IMR-90 (cell line): ENCODE data around the gene IGF1R. TPM values are rescaled to one million over a fixed set of nuclear protein-coding genes. Genes with fewer than 3 reads are reported as not detected.

ENCODE experiments used
- ATAC-seq: fragments of 200-7000 bp; cut with Tn5 transposase; 2 replicates; pipeline ENCODE4 v1.9.1; 2020; ENCODE audit warnings: low read depth, mild to moderate bottlenecking, moderate library complexity
- BruUV-seq: library from RNA; stranded (reverse); fragments of 400-500 nt; replicated peaks from 2 replicates; lab custom pipeline; 2021; lab: Mats Ljungman, UMichigan
- CTCF ChIA-PET: fragments of 300-600 bp; formaldehyde crosslinking; extraction: SDS; loops from one replicate; lab custom pipeline; 2021; ENCODE audit warnings: antibody characterized with exemption; lab: Yijun Ruan, JAX
- POLR2A ChIA-PET: fragments of 300-600 bp; sonication (Branson Sonifier 250); formaldehyde crosslinking; loops from one replicate; lab custom pipeline; 2022; ENCODE audit warnings: antibody characterized with exemption; ENCODE audit not compliant: unreplicated experiment; lab: Charles Lee
- DNase-seq: peaks from one replicate; pipeline ENCODE4 v3.0.0; 2013
- H2AFZ ChIP-seq: replicated peaks from 2 replicates; pipeline ENCODE3; 2013; ENCODE audit warnings: low read length, mild to moderate bottlenecking; ENCODE audit not compliant: poor library complexity
- H2AK5ac ChIP-seq: 2 replicates; pipeline ENCODE4 v1.6.1; 2013; ENCODE audit warnings: low read depth, low read length, inconsistent platforms
- H2AK9ac ChIP-seq: replicated peaks from 2 replicates; pipeline ENCODE3; 2013; ENCODE audit warnings: mild to moderate bottlenecking, low read depth, low read length, moderate library complexity; ENCODE audit not compliant: poor library complexity
- H2BK120ac ChIP-seq: 2 replicates; pipeline ENCODE4 v1.6.1; 2013; ENCODE audit warnings: low read depth, low read length, inconsistent platforms
- H2BK15ac ChIP-seq: 3 replicates; pipeline ENCODE4 v1.6.1; 2013; ENCODE audit warnings: low read depth, low read length, inconsistent platforms
- H2BK20ac ChIP-seq: 2 replicates; pipeline ENCODE4 v1.6.1; 2013; ENCODE audit warnings: low read depth, mild to moderate bottlenecking, inconsistent platforms, low read length, moderate library complexity
- H2BK5ac ChIP-seq: 2 replicates; pipeline ENCODE4 v1.6.1; 2013; ENCODE audit warnings: mild to moderate bottlenecking, low read depth, low read length, inconsistent platforms; ENCODE audit not compliant: poor library complexity, severe bottlenecking
- H3K14ac ChIP-seq: replicated peaks from 2 replicates; pipeline ENCODE4 v1.6.1; 2013; ENCODE audit warnings: low read depth, low read length, inconsistent platforms
- H3K18ac ChIP-seq: 2 replicates; pipeline ENCODE4 v1.6.1; 2013; ENCODE audit warnings: low read depth, low read length, control low read depth
- H3K23ac ChIP-seq: 2 replicates; pipeline ENCODE4 v1.6.1; 2013; ENCODE audit warnings: low read depth, low read length, inconsistent platforms
- H3K27ac ChIP-seq: 2 replicates; pipeline ENCODE4 v1.5.1; 2013; ENCODE audit warnings: mild to moderate bottlenecking, control low read depth, low read length; ENCODE audit not compliant: insufficient read depth
- H3K27me3 ChIP-seq: 2 replicates; pipeline ENCODE4 v1.6.1; 2013; ENCODE audit warnings: low read length; ENCODE audit not compliant: control insufficient read depth, insufficient read depth
- H3K36me3 ChIP-seq: 2 replicates; pipeline ENCODE4 v1.6.1; 2013; ENCODE audit warnings: low read length, mixed read lengths; ENCODE audit not compliant: control insufficient read depth, insufficient read depth
- H3K4ac ChIP-seq: 2 replicates; pipeline ENCODE4 v1.6.1; 2013; ENCODE audit warnings: low read depth, low read length, inconsistent platforms
- H3K4me1 ChIP-seq: 2 replicates; pipeline ENCODE4 v1.6.1; 2013; ENCODE audit warnings: low read length, mixed read lengths; ENCODE audit not compliant: control insufficient read depth, insufficient read depth
- H3K4me2 ChIP-seq: 2 replicates; pipeline ENCODE4 v1.6.1; 2013; ENCODE audit warnings: low read depth, mild to moderate bottlenecking, control low read depth, low read length, moderate library complexity
- H3K4me3 ChIP-seq: 2 replicates; pipeline ENCODE4 v1.5.1; 2013; ENCODE audit warnings: low read depth, mild to moderate bottlenecking, control low read depth, low read length, moderate library complexity; ENCODE audit not compliant: insufficient read depth
- H3K56ac ChIP-seq: 2 replicates; pipeline ENCODE4 v1.6.1; 2013; ENCODE audit warnings: low read length, inconsistent platforms; ENCODE audit not compliant: insufficient read depth; ENCODE audit errors: extremely low read depth
- H3K79me1 ChIP-seq, 2 experiments: 2 replicates each; pipeline ENCODE4 v1.6.1; 2013; ENCODE audit warnings: low read length in 2 of 2, inconsistent platforms in 1 of 2, low read depth in 1 of 2
- H3K9ac ChIP-seq: 2 replicates; pipeline ENCODE4 v1.6.1; 2013; ENCODE audit warnings: low read depth, low read length, control low read depth
- H3K9me1 ChIP-seq: 2 replicates; pipeline ENCODE4 v1.6.1; 2013; ENCODE audit warnings: low read length, inconsistent platforms; ENCODE audit not compliant: insufficient read depth
- H3K9me3 ChIP-seq: 2 replicates; pipeline ENCODE4 v1.6.1; 2013; ENCODE audit warnings: low read length; ENCODE audit not compliant: control insufficient read depth, insufficient read depth
- H4K20me1 ChIP-seq: 2 replicates; pipeline ENCODE4 v1.6.1; 2013; ENCODE audit warnings: low read length, inconsistent platforms; ENCODE audit not compliant: insufficient read depth
- H4K5ac ChIP-seq: 2 replicates; pipeline ENCODE4 v1.6.1; 2013; ENCODE audit warnings: mild to moderate bottlenecking, low read depth, low read length, control low read depth
- H4K8ac ChIP-seq, 2 experiments: 2 replicates each; pipeline ENCODE4 v1.6.1; 2013; ENCODE audit warnings: low read depth in 2 of 2, low read length in 2 of 2, control low read depth in 1 of 2, inconsistent platforms in 1 of 2
- H4K91ac ChIP-seq: 2 replicates; pipeline ENCODE4 v1.6.1; 2013; ENCODE audit warnings: low read depth, low read length, inconsistent platforms; ENCODE audit not compliant: insufficient read depth
- BHLHE40 ChIP-seq: fragments of 150-350 bp; IDR thresholded peaks from 2 replicates; pipeline ENCODE4 v1.6.1; 2016; ENCODE audit warnings: mild to moderate bottlenecking, low read depth, low read length
- CEBPB ChIP-seq: IDR thresholded peaks from 2 replicates; pipeline ENCODE4 v1.6.1; 2012; ENCODE audit warnings: low read depth, low read length, improper control_type of control experiment
- CHD1 ChIP-seq: IDR thresholded peaks from 2 replicates; pipeline ENCODE4 v1.6.1; 2012; ENCODE audit warnings: low read depth, low read length, improper control_type of control experiment
- FOS ChIP-seq: fragments of 150-350 bp; IDR thresholded peaks from 2 replicates; pipeline ENCODE4 v1.6.1; 2016; ENCODE audit warnings: low read depth, low read length
- MAFK ChIP-seq: IDR thresholded peaks from 2 replicates; pipeline ENCODE4 v1.6.1; 2012; ENCODE audit warnings: low read depth, low read length, improper control_type of control experiment
- MAZ ChIP-seq: IDR thresholded peaks from 2 replicates; pipeline ENCODE4 v1.6.1; 2012; ENCODE audit warnings: low read depth, mild to moderate bottlenecking, low read length, improper control_type of control experiment, moderate library complexity, borderline replicate concordance
- MXI1 ChIP-seq: IDR thresholded peaks from 2 replicates; pipeline ENCODE4 v1.6.1; 2012; ENCODE audit warnings: low read depth, mild to moderate bottlenecking, low read length, moderate library complexity, borderline replicate concordance
- NFE2L2 ChIP-seq: fragments of 150-350 bp; IDR thresholded peaks from 2 replicates; pipeline ENCODE4 v1.6.1; 2016; ENCODE audit warnings: low read depth, mild to moderate bottlenecking, low read length
- POLR2A ChIP-seq: IDR thresholded peaks from 2 replicates; pipeline ENCODE4 v1.6.1; 2012; ENCODE audit warnings: mild to moderate bottlenecking, low read depth, low read length
- RAD21 ChIP-seq: IDR thresholded peaks from 2 replicates; pipeline ENCODE4 v1.6.1; 2012; ENCODE audit warnings: low read length, improper control_type of control experiment
- RCOR1 ChIP-seq: IDR thresholded peaks from 2 replicates; pipeline ENCODE4 v1.6.1; 2012; ENCODE audit warnings: mild to moderate bottlenecking, low read length, improper control_type of control experiment; ENCODE audit not compliant: insufficient replicate concordance
- RFX5 ChIP-seq: IDR thresholded peaks from 2 replicates; pipeline ENCODE4 v1.8.0; 2012; ENCODE audit warnings: low read depth, mild to moderate bottlenecking, low read length, moderate library complexity
- SMC3 ChIP-seq: fragments of 150-350 bp; IDR thresholded peaks from 2 replicates; pipeline ENCODE4 v1.6.1; 2016; ENCODE audit warnings: low read depth, mild to moderate bottlenecking, antibody characterized with exemption, low read length, moderate library complexity
- WGBS, 2 experiments: methylation state at CpG; one replicate each; pipeline versions ENCODE4 v1.1.5 to v1.1.7; 2013; ENCODE audit warnings: missing lambda C conversion rate in 2 of 2; ENCODE audit not compliant: insufficient read length in 1 of 2; ENCODE audit errors: extremely low coverage in 2 of 2; 5-methylcytosine and 5-hydroxymethylcytosine counted together
- dilution Hi-C: fragments of 300-500 bp; cut with HindIII; formaldehyde crosslinking; loops from one replicate; pipeline ENCODE4 v1.14.3; 2018; ENCODE audit warnings: low sequenced_read_pairs; ENCODE audit not compliant: unreplicated experiment
- in situ Hi-C: fragments of 300-500 bp; cut with MboI; formaldehyde crosslinking; loops from 3 replicates; pipeline ENCODE4 v1.14.3; 2019; ENCODE audit warnings: low sequenced_read_pairs, inconsistent platforms, mixed read lengths
- intact Hi-C: fragments of 100-400 bp; cut with micrococcal nuclease; formaldehyde crosslinking; loops from 2 replicates; pipeline ENCODE4 v1.10.0; 2022
- polyA plus RNA-seq, 3 experiments: library from polyadenylated mRNA; depleted of rRNA; stranded (reverse); fragments of >200 nt; gene quantifications; 2 replicates each; pipeline ENCODE4 v1.2.3, GENCODE V29; 2012; ENCODE audit warnings: low replicate concordance in 1 of 3
- total RNA-seq: library from RNA; depleted of rRNA; stranded (reverse); fragments of >200 nt; gene quantifications from 2 replicates; pipeline ENCODE4 v1.2.3, GENCODE V29; 2012
- TF ChIP-seq, protein P1 (sequence below): fragments of 150-350 bp; IDR thresholded peaks from 2 replicates; pipeline ENCODE4 v1.6.1; 2017; ENCODE audit warnings: mild to moderate bottlenecking, antibody characterized with exemption, low read length, low read depth
- TF ChIP-seq, protein P2 (sequence below): fragments of 150-350 bp; IDR thresholded peaks from 2 replicates; pipeline ENCODE4 v1.6.1; 2016; ENCODE audit warnings: low read depth, mild to moderate bottlenecking, low read length, moderate library complexity, borderline replicate concordance
- TF ChIP-seq, protein P3 (sequence below): conservative IDR thresholded peaks from 2 replicates; pipeline ENCODE4 v1.5.1; 2012; ENCODE audit warnings: mild to moderate bottlenecking, low read depth, low read length, improper control_type of control experiment

The IGF1R gene
- total and polyA plus RNA-seq, 2 of the 4 experiments (the other 2 are of a cell fraction): 24.0 to 24.9 TPM

DNA sequence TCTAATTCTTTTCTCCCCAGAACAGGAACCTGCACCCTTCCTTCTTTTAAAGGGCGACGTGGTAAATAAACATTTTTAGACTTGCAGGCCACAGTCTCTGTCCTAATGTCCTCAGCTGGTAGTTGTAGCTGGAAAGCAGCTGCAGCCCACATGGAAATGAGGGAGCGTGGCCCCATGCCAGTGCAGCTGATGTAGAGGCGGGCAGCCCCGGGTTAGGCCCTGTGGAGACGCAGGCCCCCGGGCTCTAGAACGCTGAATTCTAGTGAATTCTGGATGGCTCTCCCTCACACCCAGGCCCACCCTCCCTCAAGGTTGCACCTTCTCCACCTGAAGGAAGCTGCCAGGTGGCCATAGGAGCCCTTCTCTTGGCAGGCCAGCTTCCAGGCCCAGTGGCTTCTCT, 307.0 kb downstream of the IGF1R start:
- Histone ChIP-seq H3K56ac (no peak overlapping the region), H3K79me1 (peaks cover 17 to 54% of the 10 kb centered on the region in 2 experiments), H4K8ac (peak overlapping the region in 1 of 2 experiments; percentile 60; a peak in 2 of 4 replicates), H3K27ac (no peak overlapping the region), H4K20me1 (no peaks in the 10 kb centered on the region), H4K5ac (no peak overlapping the region), H3K18ac (no peak overlapping the region; the same call in 1 of the 2 replicates), H2AFZ (no peak overlapping the region), H2BK5ac (no peak overlapping the region), H3K4me2 (no peak overlapping the region), H3K4me3 (no peak overlapping the region), H3K36me3 (peaks cover 66% of the 10 kb centered on the region), H3K9me1 (peaks cover 23% of the 10 kb centered on the region), H3K4me1 (peaks cover 28% of the 10 kb centered on the region), H2BK120ac (peak overlapping the region; percentile 21; the same call in 1 of the 2 replicates), H3K9me3 (no peaks in the 10 kb centered on the region), H4K91ac (peak overlapping the region; percentile 85), H2BK15ac (no peak overlapping the region), H2BK20ac (no peak overlapping the region), H3K9ac (no peak overlapping the region), H2AK5ac (no peak overlapping the region), H3K4ac (peak overlapping the region; percentile 78), H3K23ac (no peak overlapping the region), H3K14ac (peak overlapping the region; percentile 48; the same call in 1 of the 2 replicates), H3K27me3 (no peaks in the 10 kb centered on the region), H2AK9ac (no peak overlapping the region)
- no peak for DNase-seq
- POLR2A ChIA-PET: no interaction called here
- CTCF ChIA-PET: no interaction called here
- TF ChIP-seq BHLHE40: no peak
- no peak for TF ChIP-seq POLR2A
- TF ChIP-seq, protein P1, sequence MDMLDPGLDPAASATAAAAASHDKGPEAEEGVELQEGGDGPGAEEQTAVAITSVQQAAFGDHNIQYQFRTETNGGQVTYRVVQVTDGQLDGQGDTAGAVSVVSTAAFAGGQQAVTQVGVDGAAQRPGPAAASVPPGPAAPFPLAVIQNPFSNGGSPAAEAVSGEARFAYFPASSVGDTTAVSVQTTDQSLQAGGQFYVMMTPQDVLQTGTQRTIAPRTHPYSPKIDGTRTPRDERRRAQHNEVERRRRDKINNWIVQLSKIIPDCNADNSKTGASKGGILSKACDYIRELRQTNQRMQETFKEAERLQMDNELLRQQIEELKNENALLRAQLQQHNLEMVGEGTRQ: no peak
- no peak for TF ChIP-seq NFE2L2
- TF ChIP-seq, protein P2, sequence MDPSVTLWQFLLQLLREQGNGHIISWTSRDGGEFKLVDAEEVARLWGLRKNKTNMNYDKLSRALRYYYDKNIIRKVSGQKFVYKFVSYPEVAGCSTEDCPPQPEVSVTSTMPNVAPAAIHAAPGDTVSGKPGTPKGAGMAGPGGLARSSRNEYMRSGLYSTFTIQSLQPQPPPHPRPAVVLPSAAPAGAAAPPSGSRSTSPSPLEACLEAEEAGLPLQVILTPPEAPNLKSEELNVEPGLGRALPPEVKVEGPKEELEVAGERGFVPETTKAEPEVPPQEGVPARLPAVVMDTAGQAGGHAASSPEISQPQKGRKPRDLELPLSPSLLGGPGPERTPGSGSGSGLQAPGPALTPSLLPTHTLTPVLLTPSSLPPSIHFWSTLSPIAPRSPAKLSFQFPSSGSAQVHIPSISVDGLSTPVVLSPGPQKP: no peak
- TF ChIP-seq RCOR1: no peak
- TF ChIP-seq CEBPB: no peak
- no peak for TF ChIP-seq MAFK
- TF ChIP-seq RFX5: no peak
- no peak for TF ChIP-seq MXI1
- TF ChIP-seq SMC3: no peak
- TF ChIP-seq, protein P3, sequence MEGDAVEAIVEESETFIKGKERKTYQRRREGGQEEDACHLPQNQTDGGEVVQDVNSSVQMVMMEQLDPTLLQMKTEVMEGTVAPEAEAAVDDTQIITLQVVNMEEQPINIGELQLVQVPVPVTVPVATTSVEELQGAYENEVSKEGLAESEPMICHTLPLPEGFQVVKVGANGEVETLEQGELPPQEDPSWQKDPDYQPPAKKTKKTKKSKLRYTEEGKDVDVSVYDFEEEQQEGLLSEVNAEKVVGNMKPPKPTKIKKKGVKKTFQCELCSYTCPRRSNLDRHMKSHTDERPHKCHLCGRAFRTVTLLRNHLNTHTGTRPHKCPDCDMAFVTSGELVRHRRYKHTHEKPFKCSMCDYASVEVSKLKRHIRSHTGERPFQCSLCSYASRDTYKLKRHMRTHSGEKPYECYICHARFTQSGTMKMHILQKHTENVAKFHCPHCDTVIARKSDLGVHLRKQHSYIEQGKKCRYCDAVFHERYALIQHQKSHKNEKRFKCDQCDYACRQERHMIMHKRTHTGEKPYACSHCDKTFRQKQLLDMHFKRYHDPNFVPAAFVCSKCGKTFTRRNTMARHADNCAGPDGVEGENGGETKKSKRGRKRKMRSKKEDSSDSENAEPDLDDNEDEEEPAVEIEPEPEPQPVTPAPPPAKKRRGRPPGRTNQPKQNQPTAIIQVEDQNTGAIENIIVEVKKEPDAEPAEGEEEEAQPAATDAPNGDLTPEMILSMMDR: no peak
- no peak for TF ChIP-seq CHD1
- TF ChIP-seq RAD21: no peak
- no peak for TF ChIP-seq MAZ
- no peak for TF ChIP-seq FOS
- BruUV-seq: no TSS peak
- 83% methylated on average over 2 of the region's 8 CpGs; no CpG with 5 or more reads in 1 of the 2 experiments for WGBS, 2 experiments
- intact Hi-C loops (no loop called here), in situ Hi-C loops (no loop called here), dilution Hi-C loops (no loop called here)
- no peak for ATAC-seq
